ENCODE results near the gene PCDH15. TPM values are rescaled to one million over a fixed set of nuclear protein-coding genes. Genes with fewer than 3 reads are reported as not detected.

PCDH15 gene
- total and polyA plus RNA-seq, 12 donors, result 1.9 to 34.2 (median 10.2) TPM

DNA sequence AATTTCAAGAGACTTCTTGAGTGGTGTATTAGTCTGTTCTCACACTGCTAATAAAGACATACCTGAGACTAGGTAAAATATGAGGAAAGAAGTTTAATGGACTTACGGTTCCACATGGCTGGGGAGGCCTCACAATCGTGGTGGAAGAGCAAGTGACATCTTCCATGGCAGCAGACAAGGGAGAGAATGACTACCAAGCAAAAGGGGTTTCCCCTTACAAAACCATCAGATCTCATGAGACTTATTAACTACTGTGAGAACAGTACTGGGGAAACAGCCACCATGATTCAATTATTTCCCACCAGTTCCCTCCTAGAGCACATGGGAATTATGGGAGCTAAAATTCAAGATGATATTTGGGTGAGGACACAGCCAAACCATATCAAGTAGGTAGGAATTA is 150.5 kb downstream of the PCDH15 start:
- TF ChIP-seq, protein P1, sequence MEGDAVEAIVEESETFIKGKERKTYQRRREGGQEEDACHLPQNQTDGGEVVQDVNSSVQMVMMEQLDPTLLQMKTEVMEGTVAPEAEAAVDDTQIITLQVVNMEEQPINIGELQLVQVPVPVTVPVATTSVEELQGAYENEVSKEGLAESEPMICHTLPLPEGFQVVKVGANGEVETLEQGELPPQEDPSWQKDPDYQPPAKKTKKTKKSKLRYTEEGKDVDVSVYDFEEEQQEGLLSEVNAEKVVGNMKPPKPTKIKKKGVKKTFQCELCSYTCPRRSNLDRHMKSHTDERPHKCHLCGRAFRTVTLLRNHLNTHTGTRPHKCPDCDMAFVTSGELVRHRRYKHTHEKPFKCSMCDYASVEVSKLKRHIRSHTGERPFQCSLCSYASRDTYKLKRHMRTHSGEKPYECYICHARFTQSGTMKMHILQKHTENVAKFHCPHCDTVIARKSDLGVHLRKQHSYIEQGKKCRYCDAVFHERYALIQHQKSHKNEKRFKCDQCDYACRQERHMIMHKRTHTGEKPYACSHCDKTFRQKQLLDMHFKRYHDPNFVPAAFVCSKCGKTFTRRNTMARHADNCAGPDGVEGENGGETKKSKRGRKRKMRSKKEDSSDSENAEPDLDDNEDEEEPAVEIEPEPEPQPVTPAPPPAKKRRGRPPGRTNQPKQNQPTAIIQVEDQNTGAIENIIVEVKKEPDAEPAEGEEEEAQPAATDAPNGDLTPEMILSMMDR (IDR thresholded peaks at IDR 0.05), result no peak
- no peak for TF ChIP-seq POLR2A (IDR thresholded peaks at IDR 0.05)
- no peak overlapping the region for H3K27ac ChIP-seq
- H3K4me1 ChIP-seq (replicated peaks in 1 of 2), result no peaks in the 10 kb centered on the region
- intact Hi-C loops (cut with DNase I), result no loop called here
- H3K9me3 ChIP-seq (replicated peaks in 1 of 3), result no peaks in the 10 kb centered on the region
- no peak for DNase-seq
- WGBS, 4 donors, result 74 to 91% (median 84%) methylated on average over 2 of the region's 2 CpGs
- H3K27me3 ChIP-seq, result no peaks in the 10 kb centered on the region
- H3K36me3 ChIP-seq (replicated peaks in 1 of 2), result no peaks in the 10 kb centered on the region
- no peak overlapping the region for H3K4me3 ChIP-seq

DNA sequence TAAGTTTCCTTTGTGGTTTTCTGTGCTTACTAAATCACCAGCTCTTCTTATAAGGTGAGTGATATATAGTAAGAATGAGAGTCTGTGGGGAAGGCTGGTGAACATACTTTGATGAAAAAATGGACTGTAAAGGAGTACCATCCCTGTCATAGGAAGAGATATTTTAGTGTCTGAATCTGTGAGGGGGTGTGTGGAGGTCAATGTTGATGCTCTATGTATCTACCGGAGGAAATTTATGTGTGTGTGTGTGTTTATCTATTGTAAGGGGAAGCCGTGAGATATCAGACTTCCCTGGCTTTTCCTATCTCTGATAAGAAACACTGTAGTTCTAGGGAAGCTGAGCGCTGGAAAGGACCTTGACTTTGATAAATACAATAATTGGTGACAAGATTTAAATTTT is 179.0 kb downstream of the PCDH15 start:
- Histone ChIP-seq H3K4me1 (replicated peaks in 1 of 2) (no peaks in the 10 kb centered on the region), H3K27me3 (no peaks in the 10 kb centered on the region), H3K4me3 (no peak overlapping the region), H3K27ac (no peak overlapping the region), H3K9me3 (replicated peaks in 1 of 3) (no peaks in the 10 kb centered on the region), H3K36me3 (replicated peaks in 1 of 2) (no peaks in the 10 kb centered on the region)
- intact Hi-C loops (cut with DNase I), result no loop called here
- DNase-seq, result no peak
- TF ChIP-seq, protein P1 (IDR thresholded peaks at IDR 0.05), result no peak
- TF ChIP-seq POLR2A (IDR thresholded peaks at IDR 0.05), result no peak
- 4 to 12% (median 8%) methylated on average over 3 of the region's 3 CpGs for WGBS, 4 donors

DNA sequence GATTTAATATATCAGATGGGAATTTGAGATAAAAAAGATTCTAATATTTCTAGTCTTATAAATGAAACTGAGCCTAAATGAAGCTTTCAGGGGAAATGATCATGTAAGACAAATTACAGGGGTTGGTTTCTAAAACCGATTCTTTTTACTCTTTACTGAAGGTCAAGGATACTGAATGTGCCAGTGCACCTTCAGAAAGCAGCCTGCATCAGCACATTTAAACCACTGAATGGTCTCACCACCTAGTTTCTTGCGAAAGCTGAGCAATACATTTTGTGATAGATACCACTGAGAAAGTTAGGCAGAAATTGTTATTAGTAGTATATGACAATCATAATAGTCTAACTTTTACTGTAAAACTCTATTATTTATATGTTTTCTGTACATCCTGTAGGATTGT is 180.7 kb downstream of the PCDH15 start:
- no peak for TF ChIP-seq POLR2A (IDR thresholded peaks at IDR 0.05)
- TF ChIP-seq, protein P1 (IDR thresholded peaks at IDR 0.05), result no peak
- Histone ChIP-seq H3K27me3 (no peaks in the 10 kb centered on the region), H3K9me3 (replicated peaks in 1 of 3) (no peaks in the 10 kb centered on the region), H3K4me3 (no peak overlapping the region), H3K27ac (no peak overlapping the region), H3K4me1 (replicated peaks in 1 of 2) (no peaks in the 10 kb centered on the region), H3K36me3 (replicated peaks in 1 of 2) (no peaks in the 10 kb centered on the region)
- DNase-seq, result no peak
- 27 to 71% (median 39%) methylated on average over 2 of the region's 2 CpGs for WGBS, 4 donors
- intact Hi-C loops (cut with DNase I), result no loop called here

DNA sequence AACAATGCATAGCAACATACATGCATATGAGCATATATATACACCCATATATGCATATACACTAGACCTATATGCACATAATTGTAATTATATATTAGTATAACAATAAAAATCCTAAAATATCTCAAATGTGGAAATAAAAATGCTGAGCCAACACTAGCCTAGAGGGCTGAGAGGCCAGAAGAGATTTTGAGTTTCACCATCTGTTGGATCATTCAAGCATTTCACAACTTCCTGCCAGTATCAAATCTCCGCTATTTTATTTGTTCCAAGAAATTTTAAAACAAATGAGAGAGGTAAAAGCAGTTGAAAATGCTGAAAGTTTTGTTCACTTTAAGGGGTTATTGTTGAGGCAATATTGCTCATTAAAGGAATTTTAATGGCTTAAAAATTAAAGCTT is 187.0 kb downstream of the PCDH15 start:
- no peaks in the 10 kb centered on the region for H3K36me3 ChIP-seq (replicated peaks in 1 of 2)
- no peaks in the 10 kb centered on the region for H3K4me1 ChIP-seq (replicated peaks in 1 of 2)
- 58 to 70% (median 59%) methylated on average over 1 of the region's 1 CpG for WGBS, 4 donors
- TF ChIP-seq POLR2A (IDR thresholded peaks at IDR 0.05), result no peak
- TF ChIP-seq, protein P1 (IDR thresholded peaks at IDR 0.05), result no peak
- intact Hi-C loops (cut with DNase I), result no loop called here
- no peak overlapping the region for H3K4me3 ChIP-seq
- H3K27me3 ChIP-seq, result no peaks in the 10 kb centered on the region
- DNase-seq, result no peak
- no peaks in the 10 kb centered on the region for H3K9me3 ChIP-seq (replicated peaks in 1 of 3)
- no peak overlapping the region for H3K27ac ChIP-seq
